Measurements from ENCODE around the gene SLC22A3.
"Not testable (repeated sequence)": the region's sequence is repeated elsewhere in the genome, so short reads cannot be mapped to it uniquely, and the experiment has no call there.

SLC22A3 gene

GRCh38 chr6:160336200-160336599, 12.0 kb upstream of the SLC22A3 start:
- DNase-seq, result no peak

GRCh38 chr6:160337301-160337700, 10.9 kb upstream of the SLC22A3 start:
- no peak for DNase-seq

DNA sequence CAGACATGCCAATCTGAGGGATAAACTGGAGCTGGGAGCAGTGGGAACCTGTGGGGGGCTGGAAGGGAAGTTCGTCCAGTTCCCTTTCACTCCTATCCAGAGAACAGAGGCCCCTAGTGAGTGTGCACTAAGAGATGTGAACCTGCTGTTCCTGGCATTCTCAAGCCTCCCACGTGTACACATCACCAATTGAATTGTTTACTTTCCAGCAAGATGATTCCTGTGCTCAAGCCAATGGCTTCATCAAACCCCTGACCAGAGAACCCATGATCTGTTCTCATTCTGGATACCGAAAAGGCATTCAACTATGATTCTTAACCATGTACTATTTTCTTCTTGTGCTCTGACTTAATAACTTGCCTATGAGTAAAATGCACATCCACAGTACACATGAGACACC, 10.2 kb upstream of the SLC22A3 start:
- no peak for DNase-seq

GRCh38 chr6:160343144-160343543, 5.0 kb upstream of the SLC22A3 start:
- no peak for DNase-seq

DNA sequence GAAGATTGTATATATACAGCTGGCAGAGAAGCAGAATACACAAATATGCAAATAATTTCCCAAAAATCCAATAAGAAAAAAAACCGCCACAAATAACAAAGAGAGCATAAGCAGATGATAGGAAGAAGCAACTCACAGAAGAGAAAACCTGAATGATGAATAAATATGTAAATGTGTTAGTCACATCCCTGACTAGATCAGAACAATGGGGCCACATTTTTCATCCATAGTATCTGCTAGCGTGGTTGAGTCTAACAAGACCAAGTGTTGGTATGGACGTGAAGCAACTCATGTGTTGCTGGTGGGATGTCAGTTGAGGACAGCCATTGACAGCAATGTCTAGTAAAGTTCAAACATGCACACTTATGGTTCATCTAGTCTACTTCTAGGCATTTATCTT, 3.9 kb upstream of the SLC22A3 start:
- no peak for DNase-seq

DNA sequence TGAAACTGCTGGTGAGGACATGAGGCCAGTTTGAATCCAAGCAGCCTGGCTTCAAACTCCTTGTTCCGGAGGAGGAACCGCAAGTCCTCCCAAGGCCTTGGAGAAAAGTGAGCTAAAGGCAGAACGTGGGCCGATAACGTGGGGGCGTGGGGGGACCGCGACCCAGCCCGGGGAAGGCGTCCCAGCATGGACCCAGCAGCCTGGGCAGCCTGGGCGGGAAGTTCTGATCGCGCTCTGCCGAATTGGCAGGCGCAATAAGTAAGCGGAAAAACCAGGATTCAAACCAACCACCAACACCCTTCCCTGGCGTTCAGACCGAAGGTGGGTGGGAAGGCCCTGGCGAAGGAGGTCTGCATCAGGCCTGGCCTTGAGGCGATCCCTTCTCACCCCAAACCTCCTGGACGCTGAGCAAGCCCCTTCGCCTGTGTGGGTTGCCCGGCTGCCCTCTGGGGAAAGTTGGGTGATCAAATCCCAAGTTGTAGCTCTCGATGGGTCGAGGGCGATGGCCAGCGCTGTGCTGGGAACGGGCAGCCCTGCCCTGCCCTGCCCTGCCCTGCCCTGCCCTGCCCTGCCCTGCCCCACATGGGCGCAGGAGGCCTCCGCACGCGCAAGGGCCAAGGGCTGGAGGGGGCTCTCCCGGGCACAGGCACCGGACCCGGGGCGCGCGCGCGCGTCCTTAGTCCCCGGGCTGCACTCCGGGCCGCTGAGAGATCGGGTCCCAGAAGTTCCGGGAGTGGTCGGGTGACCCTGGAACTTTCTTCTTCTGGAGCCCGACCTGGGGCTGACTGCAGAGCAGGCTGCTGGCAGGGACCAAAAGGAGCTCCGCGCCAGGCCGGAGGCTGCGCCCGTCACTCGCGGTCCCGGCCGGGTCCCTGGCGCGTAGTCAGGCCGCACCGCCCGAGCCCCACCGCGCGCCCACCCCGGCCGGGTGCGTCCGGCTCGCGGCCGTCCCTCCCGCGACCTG, 637 bp upstream of the SLC22A3 start:
- no peak for DNase-seq

DNA sequence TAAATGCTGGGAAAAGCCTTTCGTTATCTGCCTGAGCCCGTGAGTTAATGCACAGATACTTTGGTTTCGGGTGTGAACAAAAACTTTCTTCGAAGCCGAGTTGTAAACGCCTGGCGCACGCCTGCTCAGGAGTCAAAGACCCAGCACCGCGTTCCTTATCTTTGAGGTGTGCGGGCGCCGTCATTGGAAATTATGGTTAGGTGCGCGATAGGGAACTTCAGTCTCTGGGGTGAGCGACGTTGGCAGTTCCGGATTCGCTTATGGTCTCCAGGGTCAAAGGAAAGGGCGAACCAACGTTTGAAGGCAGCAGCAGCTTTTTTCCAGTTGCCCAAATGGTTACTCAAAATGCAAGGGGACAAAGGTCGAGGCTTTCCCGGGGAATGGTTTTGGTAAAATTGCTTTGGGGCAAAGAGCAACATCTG, 853 bp downstream of the SLC22A3 start:
- DNase-seq, result no peak

GRCh38 chr6:160349814-160350350, 1.7 kb downstream of the SLC22A3 start:
- no peak for DNase-seq

GRCh38 chr6:160353950-160354496, 5.8 kb downstream of the SLC22A3 start:
- no peak for DNase-seq

GRCh38 chr6:160355001-160355400, 6.8 kb downstream of the SLC22A3 start:
- DNase-seq, result no peak

DNA sequence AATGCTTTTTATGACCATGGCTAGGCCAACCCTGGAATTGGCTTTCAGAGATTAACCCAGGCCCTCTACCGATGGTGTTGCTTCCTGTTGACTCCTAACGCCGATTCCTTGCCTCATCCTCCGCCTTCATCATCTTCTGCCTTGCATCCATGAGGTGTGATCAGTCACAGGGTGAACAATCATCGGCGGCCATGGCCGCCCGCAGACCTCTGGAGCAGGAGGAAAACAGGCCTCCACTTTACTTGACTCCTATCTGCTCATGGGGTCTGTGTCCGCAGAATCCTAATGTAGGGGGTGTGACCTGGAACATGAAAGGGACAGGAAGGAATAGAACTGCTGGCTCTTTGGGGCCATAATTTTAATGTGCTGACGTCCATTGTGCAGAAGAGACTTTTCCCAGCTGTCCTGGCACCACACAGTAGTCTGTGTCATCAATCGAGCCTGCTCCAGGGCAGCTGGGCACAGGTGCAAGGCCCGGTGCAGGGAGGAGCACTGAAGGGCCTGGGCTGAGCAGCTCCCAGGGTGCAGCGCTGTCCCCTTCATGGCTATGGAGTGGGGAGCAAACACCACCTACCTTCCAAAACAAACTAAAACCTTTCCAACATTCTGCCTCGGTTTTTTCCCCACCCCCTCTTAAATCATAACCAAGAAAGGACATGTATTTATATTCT, 8.0 kb downstream of the SLC22A3 start:
- no peak for DNase-seq

DNA sequence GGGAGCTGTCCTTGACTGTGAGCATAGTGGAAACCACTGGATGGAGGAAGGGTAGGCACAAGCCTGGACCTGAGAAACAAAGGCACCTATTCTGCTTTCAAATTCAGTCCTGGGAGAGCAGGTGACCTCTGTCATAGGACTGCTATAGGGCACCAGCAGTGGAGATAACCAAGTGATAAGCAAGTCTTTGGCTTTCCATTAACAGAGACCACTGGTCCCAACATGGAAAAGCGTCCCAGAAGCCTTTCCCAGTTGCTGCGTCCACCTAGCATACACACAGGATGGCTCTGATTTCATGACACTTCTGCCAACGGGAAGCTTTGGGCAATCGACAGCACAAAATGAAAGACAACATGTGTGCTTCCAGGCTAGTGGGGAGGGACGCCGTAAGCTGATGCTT, 8.9 kb downstream of the SLC22A3 start:
- DNase-seq, result no peak

GRCh38 chr6:160358225-160359119, 10.3 kb downstream of the SLC22A3 start:
- DNase-seq, result no peak

DNA sequence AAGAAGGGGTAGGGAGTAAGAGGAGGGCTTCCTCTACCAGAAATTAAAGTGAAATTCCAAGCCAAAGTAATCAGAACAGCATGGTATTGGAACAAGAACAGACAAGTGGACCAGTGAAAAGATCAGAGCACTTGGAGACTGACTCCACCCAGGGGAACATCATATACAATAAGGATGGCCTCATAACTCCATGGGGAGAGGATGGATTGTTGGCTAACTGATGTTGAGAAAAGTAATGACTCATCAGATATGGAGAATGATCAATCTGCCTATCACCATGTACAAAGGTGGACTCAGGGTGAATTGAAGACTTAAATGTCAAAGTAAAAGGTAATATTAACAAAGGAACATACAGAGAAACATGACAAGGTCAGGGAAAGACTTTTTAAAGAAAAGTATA, 12.8 kb downstream of the SLC22A3 start:
- no peak for DNase-seq

- DNase-seq, result no peak
Measured at GRCh38 chr6:160362556-160362955, 14.4 kb downstream of the SLC22A3 start.

- no peak for DNase-seq
Measured at GRCh38 chr6:160363016-160363996, 15.1 kb downstream of the SLC22A3 start.

GRCh38 chr6:160365117-160365516, 16.9 kb downstream of the SLC22A3 start:
- no peak for DNase-seq

GRCh38 chr6:160367798-160368547, 19.8 kb downstream of the SLC22A3 start:
- DNase-seq, result no peak

- DNase-seq, result no peak
Measured at GRCh38 chr6:160368670-160369069, 20.5 kb downstream of the SLC22A3 start.

DNA sequence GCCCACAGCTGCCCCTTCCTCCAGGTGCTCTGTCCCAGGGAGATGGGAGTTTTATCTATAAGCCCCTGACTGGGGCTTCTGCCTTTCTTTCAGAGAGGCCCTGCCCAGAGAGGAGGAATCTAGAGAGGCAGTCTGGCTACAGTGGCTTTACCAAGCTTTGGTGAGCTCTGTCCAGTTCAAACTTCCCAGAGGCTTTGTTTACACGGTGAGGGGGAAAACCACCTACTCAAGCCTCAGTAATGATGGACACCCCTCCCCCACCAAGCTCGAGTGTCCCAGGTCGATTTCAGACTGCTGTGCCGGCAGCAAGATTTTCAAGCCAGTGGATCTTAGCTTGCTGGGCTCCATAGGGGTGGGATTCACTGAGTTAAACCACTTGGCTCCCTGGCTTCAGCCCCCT, 25.4 kb downstream of the SLC22A3 start:
- not testable (repeated sequence) for DNase-seq
